Keratinocyte (primary cell): ENCODE data around the gene MBNL2. TPM values are rescaled to one million over a fixed set of nuclear protein-coding genes. Genes with fewer than 3 reads are reported as not detected.
A peak's percentile ranks its signal among the peaks of the same experiment; 100 is the strongest.

ENCODE experiments used
- DNase-seq: peaks from one replicate; pipeline ENCODE4 v3.0.0-alpha.2; 2011; ENCODE audit warnings: low read depth, missing footprints, low spot score
- FAIRE-seq: peaks from 2 replicates; lab custom pipeline; 2011; peaks lifted over from hg19 to GRCh38; lab: Jason Lieb, UNC
- H2AFZ ChIP-seq: 2 replicates; pipeline ENCODE4 v1.6.0; 2012; ENCODE audit warnings: low read length, control low read depth, inconsistent platforms; ENCODE audit not compliant: control insufficient read depth
- H3K27ac ChIP-seq: 2 replicates; pipeline ENCODE4 v1.5.1; 2011; ENCODE audit warnings: low read length; ENCODE audit not compliant: control insufficient read depth, insufficient read depth
- H3K27me3 ChIP-seq: 3 replicates; pipeline ENCODE4 v1.6.0; 2011; ENCODE audit warnings: low read length; ENCODE audit not compliant: control insufficient read depth, insufficient read depth; ENCODE audit errors: extremely low read depth
- H3K36me3 ChIP-seq, 2 experiments: 2 replicates in 1 of 2; 3 replicates in 1 of 2; pipeline ENCODE4 v1.5.1; 2011; ENCODE audit warnings: low read length in 2 of 2, mild to moderate bottlenecking in 1 of 2; ENCODE audit not compliant: control insufficient read depth in 2 of 2, insufficient read depth in 2 of 2; ENCODE audit errors: extremely low read depth in 1 of 2
- H3K4me1 ChIP-seq: 3 replicates; pipeline ENCODE4 v1.5.1; 2011; ENCODE audit warnings: low read length; ENCODE audit not compliant: control insufficient read depth, insufficient read depth; ENCODE audit errors: extremely low read depth
- H3K4me2 ChIP-seq: 3 replicates; pipeline ENCODE4 v1.6.0; 2011; ENCODE audit warnings: low read depth, low read length; ENCODE audit not compliant: control insufficient read depth, insufficient read depth; ENCODE audit errors: extremely low read depth
- H3K4me3 ChIP-seq, 3 experiments: fragments of 200-600 bp in 1 of 3; sonication (generic) in 1 of 3; 2 replicates in 2 of 3; 3 replicates in 1 of 3; pipeline ENCODE4 v1.5.1; 2011 to 2016; ENCODE audit warnings: low read length in 3 of 3, mild to moderate bottlenecking in 3 of 3, control low read depth in 2 of 3, inconsistent platforms in 1 of 3, low read depth in 1 of 3, mixed read lengths in 1 of 3, mixed run types in 1 of 3, moderate library complexity in 1 of 3; ENCODE audit not compliant: control insufficient read depth in 2 of 3, insufficient read depth in 2 of 3; ENCODE audit errors: extremely low read depth in 1 of 3
- H3K79me2 ChIP-seq: 2 replicates; pipeline ENCODE4 v1.6.0; 2012; ENCODE audit warnings: low read length; ENCODE audit not compliant: control insufficient read depth, insufficient read depth
- H3K9ac ChIP-seq: 3 replicates; pipeline ENCODE4 v1.6.0; 2011; ENCODE audit warnings: low read length; ENCODE audit not compliant: control insufficient read depth, insufficient read depth; ENCODE audit errors: extremely low read depth
- H3K9me1 ChIP-seq: 3 replicates; pipeline ENCODE4 v1.6.0; 2011; ENCODE audit warnings: low read length; ENCODE audit not compliant: control insufficient read depth, insufficient read depth; ENCODE audit errors: extremely low read depth
- H3K9me3 ChIP-seq: 2 replicates; pipeline ENCODE4 v1.5.1; 2012; ENCODE audit warnings: low read depth, low read length; ENCODE audit not compliant: control insufficient read depth
- H4K20me1 ChIP-seq: 3 replicates; pipeline ENCODE4 v1.6.0; 2011; ENCODE audit warnings: low read length; ENCODE audit not compliant: control insufficient read depth, insufficient read depth; ENCODE audit errors: extremely low read depth
- CTCF ChIP-seq, 3 experiments: IDR thresholded peaks in 1 of 3; conservative IDR thresholded peaks in 1 of 3; optimal IDR thresholded peaks in 1 of 3; 2 replicates in 2 of 3; 3 replicates in 1 of 3; pipeline versions ENCODE3 to v1.5.1; 2011; ENCODE audit warnings: low read length in 3 of 3, mild to moderate bottlenecking in 3 of 3, moderate library complexity in 2 of 3, control low read depth in 1 of 3, inconsistent platforms in 1 of 3; ENCODE audit not compliant: insufficient read depth in 2 of 3; ENCODE audit errors: extremely low read depth in 1 of 3
- EZH2 ChIP-seq: IDR thresholded peaks from one replicate; pipeline ENCODE4 v1.6.1; 2012; ENCODE audit warnings: inconsistent platforms, mild to moderate bottlenecking, low read length, moderate library complexity
- dilution Hi-C: fragments of 300-500 bp; cut with MboI; formaldehyde crosslinking; loops from one replicate; pipeline ENCODE4 v1.7.0; 2020; ENCODE audit warnings: low sequenced_read_pairs; ENCODE audit not compliant: extremely low pct_ligation_motif_present
- polyA plus RNA-seq, 5 experiments: library from polyadenylated mRNA; depleted of rRNA in 3 of 5; stranded (reverse) in 3 of 5; stranded (forward) in 1 of 5; unstranded in 1 of 5; fragments of >200 nt; gene quantifications; 1 replicate in 1 of 5; 2 replicates in 3 of 5; 3 replicates in 1 of 5; pipeline versions ENCODE4 v1.2.1 to v1.2.3, GENCODE V29; 2011 to 2012; ENCODE audit warnings: missing spikeins in 2 of 5, low read depth in 1 of 5, low replicate concordance in 1 of 5

The MBNL2 gene
- polyA plus RNA-seq, 1 donor (not counting 4 experiments of a cell fraction or from before 2014, with no cell fraction given): 28.4 TPM

- no peak overlapping the region for H3K4me3 ChIP-seq
- TF ChIP-seq EZH2 (no peak), CTCF (optimal IDR thresholded peaks at IDR 0.05 in 1 of 3, IDR thresholded peaks at IDR 0.05 in 1 of 3, conservative IDR thresholded peaks at IDR 0.05 in 1 of 3; ENCODE audit: extremely low read depth in 1 of 3, insufficient read depth in 2 of 3, low read length in 3 of 3) (no peak)
- FAIRE-seq (no peak), DNase-seq (no peak)
- H3K4me1 ChIP-seq: peaks cover 19% of the 10 kb centered on the region
- peaks cover 0 to 3% of the 10 kb centered on the region in 2 experiments for H3K36me3 ChIP-seq
- H3K27ac ChIP-seq: no peak overlapping the region
- no peaks in the 10 kb centered on the region for H3K9me1 ChIP-seq
- no peak overlapping the region for H3K4me2 ChIP-seq
- H2AFZ ChIP-seq: no peak overlapping the region
- H4K20me1 ChIP-seq: no peaks in the 10 kb centered on the region
- H3K9me3 ChIP-seq: no peaks in the 10 kb centered on the region
- dilution Hi-C loops: no loop called here
- H3K79me2 ChIP-seq: peaks cover 34% of the 10 kb centered on the region
- no peak overlapping the region for H3K9ac ChIP-seq
- no peaks in the 10 kb centered on the region for H3K27me3 ChIP-seq
Observed at GRCh38 chr13:97266332-97266731, 44.2 kb downstream of the MBNL2 start.

- DNase-seq (no peak), FAIRE-seq (peak; percentile 5)
- Histone ChIP-seq H3K79me2 (peaks cover 29% of the 10 kb centered on the region), H4K20me1 (no peaks in the 10 kb centered on the region), H3K9ac (no peak overlapping the region), H3K9me3 (no peaks in the 10 kb centered on the region), H2AFZ (no peak overlapping the region), H3K9me1 (no peaks in the 10 kb centered on the region), H3K36me3 (peaks cover 0 to 3% of the 10 kb centered on the region in 2 experiments), H3K4me1 (peaks cover 22% of the 10 kb centered on the region), H3K27ac (no peak overlapping the region), H3K4me2 (peak overlapping the region; percentile 1), H3K4me3 (no peak overlapping the region), H3K27me3 (no peaks in the 10 kb centered on the region)
- dilution Hi-C loops: no loop called here
- TF ChIP-seq EZH2: no peak
- TF ChIP-seq CTCF (optimal IDR thresholded peaks at IDR 0.05 in 1 of 3, IDR thresholded peaks at IDR 0.05 in 1 of 3, conservative IDR thresholded peaks at IDR 0.05 in 1 of 3; ENCODE audit: extremely low read depth in 1 of 3, insufficient read depth in 2 of 3, low read length in 3 of 3): no peak
Observed at GRCh38 chr13:97266772-97267417, 44.8 kb downstream of the MBNL2 start.
